Left lobe of liver (tissue), 2 donors: ENCODE data around the gene FKBP14. TPM values are rescaled to one million over a fixed set of nuclear protein-coding genes. Genes with fewer than 3 reads are reported as not detected.

ENCODE experiments used
- ATAC-seq: fragments of 200-7000 bp; cut with Tn5 transposase; one replicate; pipeline ENCODE4 v1.9.1; 2020; ENCODE audit warnings: mild to moderate bottlenecking, moderate library complexity
- DNase-seq: peaks from one replicate; pipeline ENCODE4 v3.0.0-alpha.2; 2020; ENCODE audit warnings: low spot score
- total RNA-seq: library from RNA; stranded (reverse); gene quantifications from one replicate; pipeline ENCODE4 v1.2.1, GENCODE V29; 2021
- donor health status: DM: no; HTN: no; CAD: no; lungs with moderate emphysema.
- donor health status: DM: no; HTN: yes; CAD: no.

FKBP14 gene
- total RNA-seq, 1 donor from 2014 or later, result 4.9 TPM

DNA sequence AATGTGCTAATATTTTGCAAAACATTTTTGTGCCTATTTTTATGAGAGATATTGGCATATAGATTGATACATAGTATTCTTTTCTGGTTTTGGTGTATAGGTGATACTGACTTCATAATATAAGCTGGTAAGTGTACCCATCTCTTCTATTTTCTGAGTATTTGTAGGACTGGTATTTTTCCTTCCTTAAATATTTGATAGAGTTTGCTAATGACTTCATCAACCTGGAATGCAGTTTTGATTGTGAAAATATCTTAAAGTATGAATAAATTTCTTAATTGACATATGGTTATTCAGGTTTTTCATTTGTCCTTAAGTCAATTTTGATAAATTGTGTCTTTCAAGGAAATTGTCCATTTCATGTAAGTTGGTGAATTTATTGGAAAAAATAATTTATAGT lies 30.9 kb downstream of the FKBP14 start:
- ATAC-seq, result no peak
- no peak for DNase-seq

DNA sequence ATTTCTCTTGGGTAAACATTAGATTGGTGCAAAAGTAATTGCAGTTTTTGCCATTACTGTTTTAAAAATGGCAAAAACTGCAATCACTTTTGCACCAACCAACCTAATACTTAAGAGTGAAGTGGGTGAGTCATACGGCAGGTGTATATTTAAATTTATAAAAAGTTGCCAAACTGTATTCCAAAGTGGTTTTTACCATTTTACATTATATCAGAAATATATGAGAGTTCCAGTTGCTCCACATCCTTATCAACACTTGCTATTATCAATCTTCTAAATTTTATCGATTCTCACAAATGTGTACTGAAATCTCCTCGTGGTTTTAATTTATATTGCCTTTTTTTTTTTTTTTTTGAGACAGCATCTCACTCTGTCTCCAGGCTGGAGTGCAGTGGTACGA lies 33.4 kb downstream of the FKBP14 start:
- no peak for ATAC-seq

DNA sequence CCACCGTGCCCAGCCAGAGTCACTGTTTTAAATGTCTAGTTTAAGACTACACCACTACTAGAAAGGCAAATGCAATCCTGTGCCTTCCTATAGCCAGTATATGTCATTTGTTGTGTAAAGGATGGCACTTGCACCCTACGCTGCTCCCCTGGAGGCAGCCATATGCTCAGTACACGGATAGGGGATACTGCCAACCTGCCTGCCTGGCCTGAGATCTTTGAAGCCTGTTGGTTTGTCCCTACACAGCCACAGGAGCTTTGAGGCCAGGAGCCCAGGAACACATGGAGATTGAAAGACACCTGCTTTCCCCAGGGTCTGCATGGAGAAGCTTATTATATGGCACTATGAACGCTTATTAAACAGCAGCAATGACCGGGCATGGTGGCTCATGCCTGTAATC lies 34.6 kb downstream of the FKBP14 start:
- ATAC-seq (no peak), DNase-seq (no peak)

More for the DNA sequence above, 33.4 kb downstream of the FKBP14 start:
- DNase-seq, result no peak

DNA sequence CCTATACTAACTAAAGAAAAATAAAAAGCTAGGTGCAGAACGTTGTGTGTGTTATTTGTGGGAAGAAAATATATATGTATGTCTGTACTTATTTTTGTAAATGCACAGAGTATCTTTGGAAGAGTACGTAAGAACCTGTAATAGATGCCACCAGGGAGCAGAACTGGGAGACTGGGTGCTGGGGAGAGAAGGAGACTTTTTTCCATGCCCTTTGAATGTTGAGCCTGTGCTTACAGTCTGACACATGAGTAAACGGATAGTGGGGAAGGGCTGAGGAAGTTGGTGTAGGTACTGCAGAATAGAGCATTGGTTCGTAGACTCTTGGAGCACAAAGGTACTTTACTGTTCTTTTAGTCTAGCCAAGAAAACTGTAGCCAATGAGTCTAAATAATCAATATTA lies 35.6 kb downstream of the FKBP14 start:
- DNase-seq (no peak), ATAC-seq (no peak)

DNA sequence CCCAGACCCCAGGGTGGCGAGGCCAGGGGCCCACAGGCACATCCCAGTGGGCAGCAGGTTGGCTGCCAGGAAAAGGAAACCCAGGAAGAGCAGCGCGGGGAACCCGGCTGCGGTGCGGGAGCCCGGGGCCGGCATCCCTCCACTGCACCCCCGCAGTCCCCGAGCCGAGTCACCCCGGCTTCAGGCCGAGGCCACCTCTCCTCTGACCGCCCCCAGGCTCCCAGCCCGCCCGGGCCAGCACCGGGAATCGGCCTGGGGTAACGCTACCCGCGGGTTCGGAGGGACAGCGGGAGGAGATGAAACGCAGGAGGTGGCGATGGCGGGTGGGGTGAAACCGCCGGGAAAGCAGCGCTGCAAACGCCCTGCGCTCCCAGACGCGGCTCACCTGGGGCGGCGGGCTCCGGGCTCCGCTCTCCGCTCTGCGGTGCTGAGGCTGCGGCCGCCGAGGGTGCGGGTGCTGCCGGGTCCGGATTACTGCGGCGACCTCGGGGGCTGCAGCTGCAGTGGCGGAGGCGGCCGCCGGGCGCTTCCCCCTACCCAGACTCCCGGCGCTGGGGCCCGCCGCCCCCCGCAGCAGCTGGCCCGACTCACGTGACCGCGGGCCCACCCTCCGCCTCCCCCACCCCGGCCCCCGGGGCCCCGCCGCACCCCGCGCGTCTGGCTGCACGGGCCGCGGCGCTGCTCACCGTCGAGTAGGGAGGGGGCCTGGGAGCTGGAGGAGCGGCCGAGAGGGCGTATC lies 37.1 kb downstream of the FKBP14 start, which contains the start of gene SCRN1:
Gene SCRN1, minus strand, starts transcription at position 545 of the 739 bp plus-strand sequence. CDS start 20,734 bp downstream, outside the sequence.
- DNase-seq (no peak), ATAC-seq (peak; percentile 68)

DNA sequence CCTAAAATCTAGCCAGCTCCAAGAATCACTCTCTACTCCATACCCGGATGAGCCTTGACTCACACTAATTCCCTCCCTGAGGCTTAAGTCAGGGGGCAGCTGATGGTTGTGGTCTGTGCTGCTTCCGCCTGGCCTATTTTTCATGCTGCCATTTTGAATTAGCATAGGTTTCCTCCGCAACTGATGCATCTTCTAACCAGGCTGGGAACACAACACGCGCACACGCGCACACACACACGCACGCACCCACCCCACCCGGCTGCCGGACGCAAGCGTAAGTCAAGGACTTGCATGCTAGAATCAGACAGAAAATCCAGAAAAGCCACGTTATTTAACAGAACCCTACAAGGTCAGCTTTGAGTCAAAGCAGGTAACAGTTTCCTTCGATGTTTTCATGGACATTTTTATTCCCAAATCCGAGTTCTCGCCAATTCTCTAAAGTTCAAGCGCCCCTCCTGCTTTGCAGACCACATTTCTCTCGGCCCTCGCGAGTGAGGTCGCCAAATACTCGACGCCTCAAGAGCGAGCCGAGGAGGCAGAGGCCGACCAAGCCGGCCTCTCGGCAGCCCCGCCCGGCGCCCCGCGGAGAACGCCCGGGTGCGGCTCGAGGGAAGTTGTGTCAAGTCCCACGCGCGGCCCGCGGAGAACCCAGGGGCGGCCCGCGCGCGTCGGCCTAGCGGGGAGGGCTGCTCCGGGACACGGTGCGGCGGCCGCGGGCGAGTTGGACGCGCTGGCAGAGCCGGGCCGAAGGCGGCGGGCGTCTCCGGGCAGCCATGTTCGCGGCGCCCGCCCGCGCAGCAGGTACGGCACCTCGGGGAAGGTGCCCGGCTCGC lies 37.9 kb downstream of the FKBP14 start:
- ATAC-seq, result peak; percentile 75

DNA sequence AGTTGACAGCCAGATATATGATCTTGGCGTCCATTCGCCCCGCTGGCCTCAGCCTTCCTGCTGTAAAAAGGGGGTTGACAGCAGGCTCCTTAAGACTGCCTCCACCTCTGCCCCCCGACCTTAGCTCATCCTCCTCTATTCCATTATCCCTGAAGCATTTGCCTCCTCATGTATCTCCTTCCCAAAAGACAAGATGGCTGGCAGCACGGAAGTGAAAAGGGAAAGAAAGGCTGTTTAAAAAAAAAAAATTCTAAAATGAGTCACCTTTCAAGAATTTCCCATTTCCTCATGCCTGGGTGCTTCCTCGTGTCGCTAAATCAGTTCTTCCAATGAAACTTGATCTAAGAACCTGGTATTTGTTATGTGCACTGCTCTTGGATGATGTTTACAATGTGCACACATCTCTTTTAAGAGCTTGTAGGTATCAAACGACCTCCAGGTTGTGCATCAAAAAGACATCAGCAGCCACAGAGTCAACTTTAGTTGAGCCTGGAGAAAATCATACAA lies 38.6 kb downstream of the FKBP14 start:
- DNase-seq, result no peak
- ATAC-seq, result no peak

More for the DNA sequence above, 37.9 kb downstream of the FKBP14 start:
- no peak for DNase-seq

DNA sequence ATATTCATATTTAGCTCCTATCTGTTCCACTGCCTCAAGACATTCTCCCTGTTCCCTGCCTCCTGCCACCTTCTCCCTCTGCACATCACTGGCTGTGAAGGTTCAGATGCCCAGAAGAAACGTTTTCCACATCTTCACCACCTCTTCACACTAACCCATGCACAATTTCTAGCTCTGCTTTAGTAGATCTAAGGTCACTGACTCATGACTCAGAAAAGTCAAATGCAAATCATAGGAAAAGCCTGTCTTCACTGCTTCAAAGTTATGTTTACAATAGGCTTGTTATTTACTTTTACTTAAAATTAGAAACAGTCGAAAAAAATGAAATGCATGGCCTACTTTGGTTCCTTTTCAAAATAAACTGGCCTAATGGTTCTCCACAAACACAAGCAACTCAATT lies 39.4 kb downstream of the FKBP14 start:
- ATAC-seq (no peak), DNase-seq (no peak)

DNA sequence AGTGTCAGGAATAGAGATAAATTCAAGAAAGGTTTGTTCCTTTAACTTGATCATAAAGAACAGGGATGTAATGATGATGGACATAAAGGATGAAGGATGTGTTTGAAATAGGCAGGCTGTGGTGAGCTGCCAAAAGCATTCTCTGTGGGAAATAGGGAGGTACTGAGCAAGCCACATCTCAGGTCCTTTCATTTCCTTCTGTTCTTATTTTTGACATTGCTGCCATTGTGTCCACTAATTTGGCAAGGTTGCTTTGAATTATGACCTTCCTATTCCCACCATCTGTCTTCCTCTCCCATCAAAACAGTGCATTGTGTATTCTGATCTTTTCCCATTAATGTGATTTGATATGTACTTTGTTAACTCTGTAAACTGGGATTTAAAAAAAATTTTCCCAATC lies 46.4 kb downstream of the FKBP14 start:
- ATAC-seq, result no peak
- DNase-seq, result no peak

DNA sequence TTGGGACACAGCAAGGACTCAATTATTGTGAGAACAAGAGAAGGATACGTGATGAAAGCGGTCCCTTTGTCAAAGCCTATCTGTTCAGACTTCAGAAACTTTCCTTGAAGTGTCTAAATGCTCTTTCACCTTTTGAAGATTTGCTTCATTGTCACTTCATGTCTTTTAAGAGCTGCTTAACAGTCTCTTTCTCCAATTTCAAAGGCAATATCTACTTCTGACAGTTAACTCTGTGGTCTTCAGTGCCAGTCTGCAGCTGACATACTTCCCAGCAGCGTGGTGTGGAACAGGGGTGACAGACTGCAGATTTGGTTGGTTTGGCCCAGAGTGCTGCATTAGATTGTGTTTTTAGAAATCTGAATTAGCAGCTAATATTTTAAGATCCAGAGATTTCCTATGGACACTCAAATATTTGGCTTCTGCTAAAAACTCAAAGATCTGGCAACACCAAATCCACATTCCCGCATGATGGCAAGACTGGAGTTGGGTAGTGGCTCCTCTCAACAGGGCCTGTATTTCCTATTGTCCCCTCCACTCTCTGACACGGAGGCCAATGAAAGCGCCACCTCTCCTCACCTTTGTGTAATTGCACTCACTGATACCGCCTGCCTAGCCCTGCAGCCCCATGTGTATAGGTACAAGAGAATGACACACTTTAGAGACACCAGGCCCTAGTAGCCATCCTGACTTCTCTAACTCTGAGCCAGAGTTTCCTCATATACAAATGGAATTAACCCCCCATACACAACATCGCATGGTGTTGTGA lies 48.4 kb downstream of the FKBP14 start:
- ATAC-seq, result no peak
- DNase-seq, result no peak

DNA sequence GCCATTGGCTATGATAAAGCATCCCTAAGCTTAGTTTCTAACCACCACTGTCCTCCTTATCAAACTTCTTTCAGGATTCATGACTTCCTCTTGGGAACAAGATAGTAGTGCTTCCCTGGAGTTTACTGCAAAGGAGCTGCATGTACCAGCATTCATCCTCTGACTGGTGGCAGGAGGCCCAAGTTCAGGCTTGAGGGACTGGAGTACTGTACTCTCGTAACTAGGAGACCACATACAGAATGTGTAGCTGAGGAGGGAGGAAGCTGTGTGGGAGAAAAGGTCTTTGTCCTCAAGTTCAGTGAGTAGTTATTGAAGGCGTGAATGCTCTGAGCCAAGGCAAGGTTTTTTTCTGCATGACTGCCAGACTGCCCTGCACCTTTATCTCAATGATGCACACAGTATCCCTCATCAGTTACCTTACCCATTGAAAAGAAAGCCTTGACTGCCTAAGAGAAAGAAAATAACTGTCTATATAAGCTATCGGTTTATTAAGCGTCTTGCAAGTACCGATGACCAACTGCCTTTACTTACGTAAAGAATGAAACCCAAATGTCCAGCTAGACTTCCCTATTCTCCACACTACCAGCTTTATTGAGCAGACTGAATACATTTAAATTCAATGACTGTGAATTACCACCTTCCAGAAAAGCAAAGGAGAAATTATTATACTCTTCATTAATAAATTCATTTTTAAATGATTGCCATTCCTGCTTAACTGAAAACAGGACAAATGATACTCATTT lies 49.7 kb downstream of the FKBP14 start:
- ATAC-seq, result peak; percentile 51
- DNase-seq, result no peak

DNA sequence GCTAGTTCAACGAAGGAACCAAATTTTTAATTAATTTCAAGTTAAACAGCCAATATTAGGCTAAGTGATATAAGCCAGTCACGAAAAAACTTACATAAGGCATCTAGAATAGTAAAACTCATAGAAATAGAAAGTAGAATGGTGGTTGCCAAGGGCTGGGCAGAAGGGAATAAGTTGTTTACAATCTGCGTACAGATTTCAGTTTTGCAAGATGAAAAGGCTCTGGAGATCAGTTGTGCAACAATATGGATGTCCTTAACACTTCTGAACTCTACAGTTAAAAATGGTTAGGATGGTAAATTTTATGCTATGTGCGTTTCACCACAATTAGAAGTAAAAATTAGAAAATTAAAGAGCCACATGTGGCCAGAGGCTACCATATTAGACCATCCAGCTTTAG lies 50.2 kb downstream of the FKBP14 start:
- DNase-seq (no peak), ATAC-seq (no peak)

DNA sequence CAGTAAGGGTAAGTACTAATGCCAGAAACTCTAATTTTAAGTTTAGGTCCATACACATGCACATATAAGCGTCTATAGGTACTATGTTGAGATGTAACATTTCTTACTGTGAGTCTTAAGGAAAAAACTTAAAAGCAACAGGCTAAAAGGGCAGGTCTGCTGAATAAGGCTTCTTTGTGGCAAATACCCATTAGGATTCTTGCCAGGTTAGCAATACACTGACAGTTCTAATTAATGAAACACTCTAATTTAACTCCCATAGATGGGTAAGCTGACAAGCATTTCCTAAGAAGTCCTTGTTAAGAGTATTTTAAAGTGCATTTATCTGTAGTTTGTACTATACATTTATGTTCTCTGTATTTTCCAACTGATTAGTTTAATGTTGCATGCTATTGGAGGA lies 50.9 kb downstream of the FKBP14 start:
- ATAC-seq, result no peak
- DNase-seq, result no peak

DNA sequence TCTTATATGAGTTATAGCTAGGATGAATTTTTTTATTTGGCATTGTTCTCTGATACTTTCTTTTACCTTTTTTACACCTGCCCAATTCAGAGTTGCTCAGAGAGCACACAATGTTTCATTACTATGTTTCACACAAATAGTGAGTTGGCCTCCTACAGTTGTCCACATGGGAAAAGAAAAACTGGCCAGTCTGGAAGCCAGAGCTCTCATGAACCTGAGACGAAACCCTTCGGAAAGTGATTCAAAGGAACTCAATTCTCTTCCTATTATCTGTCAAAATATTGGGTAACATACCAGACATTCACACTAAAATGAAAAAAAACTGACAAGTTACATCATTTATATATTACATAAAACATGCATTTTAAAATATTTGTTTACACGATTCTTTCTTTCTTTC lies 52.2 kb downstream of the FKBP14 start:
- ATAC-seq (no peak), DNase-seq (no peak)

DNA sequence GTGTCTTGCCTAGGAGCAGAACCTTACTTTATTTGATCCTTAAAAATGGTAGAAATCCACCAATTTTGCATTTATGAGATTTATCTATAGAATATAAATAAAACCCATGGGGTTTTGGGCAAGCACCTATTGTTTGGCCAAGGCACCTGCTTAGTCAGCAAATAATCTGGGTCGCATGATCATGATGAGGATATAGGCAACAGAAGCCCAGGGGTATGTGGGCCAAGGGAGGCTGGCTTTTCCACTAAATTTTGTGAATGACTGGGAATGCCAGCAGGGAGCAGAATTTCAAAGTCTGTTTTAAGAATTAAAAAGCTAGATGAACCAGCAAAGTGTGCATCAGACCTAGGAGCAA lies 54.2 kb downstream of the FKBP14 start:
- ATAC-seq (no peak), DNase-seq (no peak)

DNA sequence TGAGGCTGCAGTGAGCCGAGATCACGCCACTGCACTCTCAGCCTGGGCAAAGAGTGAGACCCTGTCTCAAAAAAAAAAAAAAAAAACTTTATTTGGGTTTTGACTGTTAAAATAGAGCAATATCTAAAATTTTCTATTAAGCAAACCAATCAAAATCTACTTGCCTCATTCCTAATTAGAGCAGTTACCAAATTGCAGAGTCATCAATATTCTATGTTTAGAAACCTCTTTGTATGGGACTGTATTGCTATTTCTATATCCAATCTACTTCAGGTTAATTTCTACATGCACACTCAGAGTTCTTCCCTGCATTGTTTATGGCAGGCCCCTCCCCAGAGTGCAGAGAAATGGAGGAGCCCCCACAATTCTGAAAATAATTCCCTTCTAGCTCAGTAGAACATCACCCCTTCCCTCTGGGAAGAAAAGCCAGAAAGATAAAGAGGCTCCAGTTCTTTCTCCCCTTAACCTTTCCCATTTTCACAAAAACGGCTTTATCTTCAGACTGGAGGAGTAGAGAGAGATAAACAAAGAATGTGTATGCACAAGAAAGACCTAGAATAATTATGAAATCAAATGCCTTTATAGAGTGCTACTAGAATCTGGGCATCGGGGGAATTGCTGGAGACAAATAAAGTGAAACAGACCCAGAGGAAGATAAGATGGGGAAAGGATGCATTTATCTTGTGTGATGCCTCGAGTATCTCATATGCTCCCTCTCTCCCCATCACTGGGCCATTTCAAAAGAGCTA lies 54.8 kb downstream of the FKBP14 start:
- ATAC-seq (no peak), DNase-seq (no peak)

DNA sequence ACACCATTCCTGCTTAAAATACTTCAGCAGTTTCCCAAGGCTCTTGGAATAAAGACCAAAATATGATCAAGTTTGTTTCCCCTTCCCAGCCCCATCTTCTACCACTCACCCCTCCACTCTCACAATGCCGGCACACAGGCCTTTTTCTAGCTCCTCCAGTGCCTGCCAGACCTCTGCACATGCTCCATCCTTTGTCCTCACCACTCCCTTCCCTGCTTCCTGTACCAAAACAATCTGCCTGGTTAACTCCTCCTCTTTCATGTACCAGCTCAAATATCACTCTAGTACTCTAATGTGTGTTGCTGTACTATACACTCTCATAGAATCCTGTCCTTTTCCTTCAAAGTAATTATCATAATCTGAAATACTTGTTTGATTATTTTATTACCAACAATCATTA lies 56.3 kb downstream of the FKBP14 start:
- DNase-seq (no peak), ATAC-seq (no peak)

DNA sequence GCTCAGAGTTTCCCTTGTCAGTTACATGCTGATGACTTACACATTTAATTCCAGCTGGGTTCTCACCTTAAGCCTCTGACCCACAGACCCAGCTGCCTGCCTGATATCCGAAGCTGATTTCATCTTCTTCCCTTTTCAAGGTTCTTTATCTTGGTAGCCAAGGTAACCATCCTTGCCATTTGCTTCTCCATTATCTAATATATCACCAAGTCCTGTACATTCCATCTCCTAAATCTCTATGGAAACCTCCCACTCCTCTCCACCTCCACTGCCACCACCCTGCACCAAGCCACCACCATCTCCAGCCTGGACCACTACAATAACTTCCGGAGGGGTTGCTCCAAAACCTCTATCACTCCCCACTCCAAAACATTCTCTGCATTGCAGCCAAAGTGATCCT lies 56.8 kb downstream of the FKBP14 start:
- ATAC-seq, result no peak
- DNase-seq, result no peak

DNA sequence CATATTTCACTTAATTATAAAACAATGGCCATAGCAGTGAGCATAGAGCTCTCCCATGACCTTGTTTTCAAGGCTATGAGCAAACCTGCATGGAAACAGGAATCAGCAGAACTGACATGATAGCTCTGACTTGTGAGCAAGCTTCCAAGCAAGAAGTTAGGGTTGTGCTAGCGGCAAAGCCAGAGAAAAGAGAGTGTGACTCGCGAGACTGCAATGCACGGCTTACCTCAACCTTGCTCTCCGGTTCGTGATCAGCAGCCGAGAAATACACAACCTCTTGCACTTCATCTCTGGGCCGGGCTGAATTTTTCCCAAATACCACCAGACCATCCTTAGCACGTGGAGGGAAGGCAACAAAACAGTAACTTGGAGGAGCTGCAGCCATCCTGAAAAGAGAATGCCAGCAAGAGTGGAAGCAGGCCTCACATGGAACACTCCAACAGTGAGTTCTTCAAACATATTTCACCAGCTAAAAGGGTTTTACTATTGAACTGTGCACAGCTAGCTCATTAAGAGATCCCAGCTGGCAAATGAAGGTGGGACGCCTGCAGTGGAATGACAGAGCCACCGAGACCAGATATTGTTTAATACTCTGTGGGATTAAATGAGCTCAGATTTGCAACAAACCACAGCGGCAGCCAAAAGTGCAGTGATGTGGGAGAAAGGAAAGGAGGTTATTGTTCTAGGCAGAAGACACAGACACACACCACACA lies 57.7 kb downstream of the FKBP14 start:
- no peak for ATAC-seq
- no peak for DNase-seq
